NK-92 (cell line): ENCODE measurements around the gene ASIC5.
"Not testable (repeated sequence)": the region's sequence is repeated elsewhere in the genome, so short reads cannot be mapped to it uniquely, and the experiment has no call there.

Experiments
- DNase-seq: peaks from one replicate; lab custom pipeline; 2025; ENCODE audit not compliant: unreplicated experiment; lab: John Stamatoyannopoulos, UW

Gene ASIC5

DNA sequence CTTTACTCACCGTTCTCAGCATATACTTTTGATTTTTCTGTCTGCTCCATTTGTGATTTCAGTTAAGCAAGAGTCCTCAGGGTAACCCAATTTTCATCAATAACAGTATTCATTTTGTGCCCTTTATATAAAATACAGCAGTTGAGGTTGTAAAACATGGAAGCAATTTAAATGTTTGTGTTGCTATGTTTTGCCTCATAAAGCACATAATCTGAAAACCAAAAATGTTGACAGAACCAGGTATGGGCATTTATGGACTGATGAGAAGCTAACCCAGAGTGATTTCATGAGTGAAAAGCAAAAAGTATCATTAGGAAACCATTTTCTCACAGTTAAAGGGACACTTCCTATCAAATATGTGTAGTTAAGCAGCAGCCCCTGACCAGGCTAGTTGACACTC, at the start of gene ASIC5:
Gene ASIC5 (minus strand): TSS at position 101 of the 400 bp plus-strand sequence. CDS start 51 bp downstream, at position 50.
- no peak for DNase-seq

GRCh38 chr4:155914782-155915181, 48.7 kb upstream of the ASIC5 start:
- DNase-seq = no peak

GRCh38 chr4:155911905-155912304, 45.8 kb upstream of the ASIC5 start:
- no peak for DNase-seq

DNA sequence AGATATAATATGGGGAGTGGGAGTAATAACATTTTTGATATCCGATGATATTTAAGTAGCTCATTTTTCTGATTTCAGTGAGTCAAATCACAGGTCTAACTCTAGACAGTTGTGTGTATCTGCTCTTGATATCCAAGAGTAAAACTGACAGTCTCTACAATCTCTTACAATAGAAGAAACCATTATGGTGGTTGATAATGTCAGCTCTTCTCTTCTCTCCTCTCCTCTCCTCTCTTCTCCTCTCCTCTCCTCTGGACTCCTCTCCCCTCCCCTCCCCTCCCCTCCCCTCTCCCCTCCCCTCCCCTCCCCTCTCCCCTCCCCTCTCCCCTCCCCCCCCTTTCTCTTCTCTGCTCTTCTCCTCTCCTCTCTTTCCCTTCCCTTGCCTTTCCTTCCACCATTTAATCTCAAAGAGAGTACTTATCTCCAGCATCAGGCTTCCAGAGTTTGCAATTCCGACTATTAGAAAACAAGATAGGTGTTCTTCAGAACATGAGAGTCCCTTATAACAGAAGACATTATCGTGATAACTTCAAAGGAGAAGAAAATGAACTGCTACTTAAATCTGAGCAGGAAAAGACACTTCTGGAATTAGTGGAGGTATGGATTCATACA, 43.6 kb upstream of the ASIC5 start:
- no peak for DNase-seq

GRCh38 chr4:155908187-155909139, 42.4 kb upstream of the ASIC5 start:
- no peak for DNase-seq

- no peak for DNase-seq
Observed at GRCh38 chr4:155907556-155907955, 41.5 kb upstream of the ASIC5 start.

- no peak for DNase-seq
Observed at GRCh38 chr4:155906554-155907247, 40.6 kb upstream of the ASIC5 start.

DNA sequence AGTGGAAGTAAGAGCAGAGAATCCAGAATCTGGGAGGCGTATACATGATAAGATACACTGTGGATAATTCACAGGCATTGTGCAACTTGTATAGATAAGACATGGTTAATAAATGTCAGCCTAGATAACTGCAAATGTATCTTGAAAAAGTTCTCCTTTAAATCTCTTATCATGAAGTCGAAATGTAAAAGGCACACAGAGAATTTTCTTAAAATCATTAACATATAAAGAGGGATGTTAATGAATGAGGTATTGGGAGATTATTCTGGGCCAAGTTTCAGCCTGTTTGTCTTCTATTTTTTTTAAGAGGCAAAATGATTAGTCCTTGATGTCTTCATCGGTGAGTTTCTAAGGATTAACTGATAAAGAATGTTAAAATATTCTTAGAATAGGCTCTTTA, 38.3 kb upstream of the ASIC5 start:
- DNase-seq = no peak

- DNase-seq = no peak
Observed at GRCh38 chr4:155903453-155903852, 37.4 kb upstream of the ASIC5 start, which contains the start of gene TDO2. TDO2 (plus strand) TSS chr4:155903696; CDS start chr4:155903759, 63 bp downstream.

GRCh38 chr4:155901013-155901412, 34.9 kb upstream of the ASIC5 start:
- DNase-seq = no peak

DNA sequence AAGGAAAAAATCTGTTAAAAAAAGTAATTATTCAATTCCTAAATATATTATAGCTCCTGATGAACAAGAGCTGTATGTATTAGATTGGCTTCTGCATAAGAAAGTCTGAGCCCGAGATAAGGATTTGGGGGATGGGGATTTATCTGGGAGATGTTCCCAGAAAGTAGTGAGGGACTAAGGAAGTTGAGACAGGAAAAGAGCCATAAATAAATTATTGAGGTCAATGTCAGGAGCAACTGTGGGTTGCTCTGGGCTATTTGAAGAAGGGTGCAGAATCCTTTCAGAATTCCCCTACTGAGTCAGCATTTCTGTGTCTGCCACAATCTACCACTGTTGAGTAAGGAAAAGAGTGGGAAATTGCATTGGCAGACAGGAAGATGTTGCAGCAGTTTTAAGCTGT, 34.3 kb upstream of the ASIC5 start:
- DNase-seq = no peak

- no peak for DNase-seq
Observed at GRCh38 chr4:155899891-155900290, 33.8 kb upstream of the ASIC5 start.

DNA sequence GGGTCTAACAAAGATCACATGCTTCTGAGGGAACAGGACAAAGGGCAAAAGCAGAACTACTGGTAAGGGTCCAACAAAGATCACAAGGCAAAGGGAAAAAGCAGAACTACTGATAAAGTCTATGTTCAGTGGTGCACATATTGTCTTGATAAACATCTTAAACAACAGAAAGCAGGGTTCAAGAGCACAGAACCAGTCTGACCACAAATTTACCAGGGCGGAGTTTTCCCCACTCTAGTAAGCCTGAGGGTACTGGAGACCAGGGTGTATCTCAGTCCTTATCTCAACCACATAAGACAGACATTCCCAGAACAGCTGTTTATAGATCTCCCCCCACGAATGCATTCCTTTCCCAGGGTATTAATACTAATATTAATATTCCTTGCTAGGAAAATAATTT, 32.3 kb upstream of the ASIC5 start:
- DNase-seq = not testable (repeated sequence)

DNA sequence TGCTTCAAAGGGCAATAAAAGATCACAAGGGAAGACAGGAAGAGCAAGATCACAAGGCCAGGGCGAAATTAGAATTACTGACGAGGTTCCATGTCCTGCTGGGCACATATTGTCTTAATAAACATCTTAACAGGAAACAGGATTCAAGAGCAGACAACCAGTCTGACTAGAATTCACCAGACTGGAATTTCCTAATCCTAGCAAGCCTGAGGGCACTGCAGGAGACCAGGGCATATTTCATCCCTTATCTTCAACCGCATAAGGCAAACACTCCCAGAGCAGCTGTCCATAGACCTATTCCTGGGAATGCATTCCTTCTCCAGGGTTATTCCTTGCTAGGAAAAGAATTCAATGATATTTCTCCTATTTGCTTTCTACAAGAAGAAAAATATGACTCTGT, 25.0 kb upstream of the ASIC5 start:
- DNase-seq = no peak

DNA sequence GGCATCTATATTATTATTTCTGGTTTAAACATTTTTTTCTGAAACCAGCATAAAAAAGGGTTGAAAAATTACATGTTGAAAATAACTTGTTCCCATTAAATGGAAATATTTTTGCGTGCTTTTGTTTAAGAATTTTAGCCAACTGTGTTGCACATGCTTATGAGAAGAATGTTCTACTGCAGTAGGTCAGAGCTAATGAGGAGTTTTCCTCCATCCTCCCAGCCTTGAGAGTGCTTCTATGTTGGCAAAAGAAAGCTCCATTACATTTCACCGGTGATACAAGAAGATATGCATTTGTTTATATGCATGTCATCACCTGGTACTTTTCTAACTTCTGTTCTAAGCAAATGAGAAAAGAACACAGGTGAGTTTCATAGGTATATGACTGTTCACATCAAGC, 23.9 kb upstream of the ASIC5 start:
- DNase-seq = no peak

GRCh38 chr4:155889031-155889793, 23.1 kb upstream of the ASIC5 start:
- DNase-seq = no peak

DNA sequence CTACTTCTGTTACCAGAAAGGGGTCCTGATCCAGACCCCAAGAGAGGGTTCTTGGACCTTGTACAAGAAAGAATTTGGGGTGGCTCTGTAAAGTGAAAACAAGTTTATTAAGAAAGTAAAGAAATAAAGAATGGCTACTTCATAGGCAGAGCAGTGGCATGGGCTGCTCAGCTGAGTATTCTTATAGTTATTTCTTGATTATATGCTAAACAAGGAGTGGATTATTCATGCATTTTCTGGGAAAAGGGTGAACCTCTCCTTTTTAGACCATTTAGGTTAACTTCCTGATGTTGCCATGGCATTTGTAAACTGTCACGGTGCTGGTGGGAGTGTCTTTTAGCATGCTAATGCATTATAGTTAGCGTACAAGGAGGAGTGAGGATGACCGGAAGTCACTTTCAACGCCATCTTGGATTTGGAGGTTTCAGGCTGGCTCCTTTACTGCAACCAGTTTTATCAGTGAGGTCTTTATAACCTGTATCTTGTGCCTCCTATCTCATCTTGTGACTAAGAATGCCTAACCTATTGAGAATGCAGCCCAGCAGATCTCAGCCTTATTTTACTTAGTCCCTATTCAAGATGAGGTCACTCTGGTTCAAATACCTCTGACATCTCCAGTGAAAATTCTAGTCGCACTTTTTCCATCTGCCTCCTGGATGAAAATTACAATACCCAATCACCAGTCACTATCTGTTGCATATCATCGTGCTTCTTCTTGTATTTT, 21.9 kb upstream of the ASIC5 start:
- DNase-seq = no peak

GRCh38 chr4:155887045-155887444, 21.0 kb upstream of the ASIC5 start:
- DNase-seq = no peak

GRCh38 chr4:155885666-155886065, 19.6 kb upstream of the ASIC5 start:
- no peak for DNase-seq

DNA sequence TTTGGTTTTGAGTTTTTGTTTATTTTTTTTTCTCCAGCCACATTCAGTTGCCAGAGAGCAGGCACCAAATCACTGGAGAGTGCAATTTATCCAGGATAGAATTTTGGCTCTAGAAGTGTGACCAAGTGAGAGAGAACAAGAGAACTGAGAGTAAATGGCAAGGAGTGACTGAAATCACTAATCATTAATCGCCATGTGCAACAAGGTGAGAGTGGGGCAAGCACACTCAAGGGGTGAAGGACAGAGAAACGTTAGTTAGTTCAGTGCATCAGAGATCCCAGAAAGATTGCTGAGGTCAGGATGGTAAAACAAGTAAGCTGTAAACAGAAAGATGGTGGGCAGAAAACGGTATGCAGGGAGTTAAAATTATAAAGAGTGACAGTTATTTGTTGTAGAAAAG, 17.8 kb upstream of the ASIC5 start:
- DNase-seq = no peak
